Ishikawa (cell line): ENCODE data around the gene PRRC1.

Experiments
- CEBPB ChIP-seq: IDR thresholded peaks from 2 replicates; pipeline ENCODE4 v1.6.1; 2012
- CREB1 ChIP-seq: IDR thresholded peaks from 2 replicates; pipeline ENCODE4 v1.6.1; 2012; ENCODE audit warnings: low read depth
- EGR1 ChIP-seq: IDR thresholded peaks from 2 replicates; pipeline ENCODE4 v1.6.1; 2012
- EP300 ChIP-seq: IDR thresholded peaks from 2 replicates; pipeline ENCODE4 v1.6.1; 2012; ENCODE audit warnings: borderline replicate concordance
- FOXM1 ChIP-seq: IDR thresholded peaks from 2 replicates; pipeline ENCODE4 v1.6.1; 2012; ENCODE audit warnings: low read depth, borderline replicate concordance
- NFIC ChIP-seq: IDR thresholded peaks from 2 replicates; pipeline ENCODE4 v1.6.1; 2012
- RAD21 ChIP-seq: IDR thresholded peaks from 2 replicates; pipeline ENCODE4 v1.6.1; 2012; ENCODE audit warnings: low read depth
- TAF1 ChIP-seq: IDR thresholded peaks from 2 replicates; pipeline ENCODE4 v1.6.1; 2012; ENCODE audit warnings: low read depth, mild to moderate bottlenecking
- TCF12 ChIP-seq: IDR thresholded peaks from 2 replicates; pipeline ENCODE4 v1.6.1; 2012; ENCODE audit warnings: low read depth
- TEAD4 ChIP-seq: IDR thresholded peaks from 2 replicates; pipeline ENCODE4 v1.6.1; 2012
- YY1 ChIP-seq: IDR thresholded peaks from 2 replicates; pipeline ENCODE4 v1.6.1; 2012; ENCODE audit warnings: low read depth
- ZBTB7A ChIP-seq: IDR thresholded peaks from 2 replicates; pipeline ENCODE4 v1.6.1; 2012; ENCODE audit warnings: low read depth
- TF ChIP-seq, protein P1 (sequence below): IDR thresholded peaks from 2 replicates; pipeline ENCODE4 v1.6.1; 2012
- TF ChIP-seq, protein P2 (sequence below): IDR thresholded peaks from 2 replicates; pipeline ENCODE4 v1.6.1; 2012
- TF ChIP-seq, protein P3 (sequence below): IDR thresholded peaks from 2 replicates; pipeline ENCODE4 v1.6.1; 2012; ENCODE audit warnings: low read depth, mild to moderate bottlenecking

PRRC1 gene

DNA sequence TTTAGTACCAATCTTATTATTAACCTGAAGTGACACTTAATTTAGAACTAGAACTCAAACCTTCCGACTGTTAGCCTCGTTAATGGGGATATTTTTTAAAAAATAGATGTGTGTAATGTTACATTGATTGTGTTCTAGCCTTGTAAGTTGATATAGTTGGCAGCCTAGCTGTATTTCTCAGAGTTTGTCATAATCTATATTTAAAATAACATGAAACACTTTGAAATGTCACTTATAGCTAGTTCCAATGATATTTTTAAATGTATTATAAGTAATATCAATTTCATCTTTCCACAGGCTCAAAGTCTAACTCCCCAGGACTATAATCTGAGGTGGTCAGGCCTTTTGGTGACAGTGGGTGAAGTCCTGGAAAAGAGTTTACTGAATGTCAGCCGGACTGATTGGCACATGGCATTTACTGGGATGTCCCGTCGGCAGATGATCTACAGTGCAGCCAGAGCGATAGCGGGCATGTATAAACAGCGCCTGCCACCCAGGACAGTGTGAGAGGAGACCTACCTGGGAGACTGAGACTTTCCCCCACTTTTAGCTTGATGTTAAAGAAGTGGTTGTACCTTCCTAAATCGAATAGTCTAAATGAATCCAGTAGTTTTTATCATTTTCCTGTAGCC lies 34.1 kb downstream of the PRRC1 start:
- TF ChIP-seq TAF1, result no peak
- TF ChIP-seq NFIC, result no peak
- TF ChIP-seq YY1, result no peak
- TF ChIP-seq, protein P1, sequence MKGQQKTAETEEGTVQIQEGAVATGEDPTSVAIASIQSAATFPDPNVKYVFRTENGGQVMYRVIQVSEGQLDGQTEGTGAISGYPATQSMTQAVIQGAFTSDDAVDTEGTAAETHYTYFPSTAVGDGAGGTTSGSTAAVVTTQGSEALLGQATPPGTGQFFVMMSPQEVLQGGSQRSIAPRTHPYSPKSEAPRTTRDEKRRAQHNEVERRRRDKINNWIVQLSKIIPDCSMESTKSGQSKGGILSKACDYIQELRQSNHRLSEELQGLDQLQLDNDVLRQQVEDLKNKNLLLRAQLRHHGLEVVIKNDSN, result no peak

DNA sequence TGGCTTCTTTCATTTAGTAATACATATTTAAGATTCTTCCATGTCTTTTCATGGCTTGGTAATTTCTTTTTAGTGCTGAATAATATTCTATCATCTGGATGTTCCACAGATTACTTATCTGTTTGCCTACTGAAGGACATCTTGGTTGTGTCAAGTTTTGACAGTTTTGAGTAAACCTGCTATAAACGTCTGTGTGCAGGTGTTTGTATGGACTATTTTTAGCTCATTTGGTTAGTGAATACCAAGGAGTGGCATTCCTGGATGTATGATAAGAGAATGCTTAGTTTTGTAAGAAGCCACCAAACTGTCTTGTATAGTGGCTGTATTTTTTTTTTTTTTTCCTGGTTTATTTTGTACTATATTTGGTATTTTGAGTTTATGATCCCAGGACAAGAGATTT lies 38.4 kb downstream of the PRRC1 start:
- TF ChIP-seq TCF12, result no peak
- no peak for TF ChIP-seq CEBPB
- TF ChIP-seq NFIC, result no peak
- TF ChIP-seq YY1, result no peak
- TF ChIP-seq EP300, result no peak
- TF ChIP-seq, protein P2, sequence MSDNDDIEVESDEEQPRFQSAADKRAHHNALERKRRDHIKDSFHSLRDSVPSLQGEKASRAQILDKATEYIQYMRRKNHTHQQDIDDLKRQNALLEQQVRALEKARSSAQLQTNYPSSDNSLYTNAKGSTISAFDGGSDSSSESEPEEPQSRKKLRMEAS, result no peak
- TF ChIP-seq CREB1, result no peak

DNA sequence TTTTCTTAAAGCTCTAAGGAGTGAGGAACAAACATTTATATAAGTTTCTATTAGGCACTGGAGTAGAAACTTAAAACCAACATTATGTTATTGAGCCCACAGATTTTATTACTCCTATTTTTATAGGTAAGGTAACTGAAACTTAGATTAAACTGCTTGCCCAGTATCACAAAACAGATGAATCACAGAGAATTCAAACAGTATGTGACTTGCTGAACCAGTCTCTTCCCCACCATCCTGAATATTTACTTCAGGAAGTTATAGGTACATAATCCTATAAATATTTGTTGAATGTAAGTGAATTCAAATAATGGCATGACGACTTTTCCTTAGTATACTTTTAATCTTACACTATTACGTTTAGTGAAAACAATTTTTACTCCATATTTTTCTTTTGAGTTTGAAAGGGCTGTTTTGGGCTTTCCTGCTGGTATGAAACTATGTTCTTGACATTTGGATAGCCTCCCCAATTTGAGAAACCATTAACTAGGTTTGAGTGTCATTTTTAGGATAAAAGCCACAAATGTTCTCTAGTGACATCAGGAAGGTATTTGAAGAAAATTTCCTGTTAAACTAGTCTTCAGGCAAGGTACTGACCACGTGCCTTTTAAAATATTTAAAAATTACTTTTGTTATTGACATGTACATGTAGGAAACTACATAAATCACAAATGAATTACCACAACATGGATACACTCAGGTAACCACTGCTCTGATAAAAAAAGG lies 39.3 kb downstream of the PRRC1 start:
- TF ChIP-seq YY1, result no peak
- TF ChIP-seq TCF12, result no peak
- no peak for TF ChIP-seq CREB1
- no peak for TF ChIP-seq RAD21
- TF ChIP-seq ZBTB7A, result no peak
- TF ChIP-seq FOXM1, result no peak
- TF ChIP-seq, protein P1, result no peak
- TF ChIP-seq EP300, result no peak
- TF ChIP-seq, protein P2, result no peak
- TF ChIP-seq, protein P3, sequence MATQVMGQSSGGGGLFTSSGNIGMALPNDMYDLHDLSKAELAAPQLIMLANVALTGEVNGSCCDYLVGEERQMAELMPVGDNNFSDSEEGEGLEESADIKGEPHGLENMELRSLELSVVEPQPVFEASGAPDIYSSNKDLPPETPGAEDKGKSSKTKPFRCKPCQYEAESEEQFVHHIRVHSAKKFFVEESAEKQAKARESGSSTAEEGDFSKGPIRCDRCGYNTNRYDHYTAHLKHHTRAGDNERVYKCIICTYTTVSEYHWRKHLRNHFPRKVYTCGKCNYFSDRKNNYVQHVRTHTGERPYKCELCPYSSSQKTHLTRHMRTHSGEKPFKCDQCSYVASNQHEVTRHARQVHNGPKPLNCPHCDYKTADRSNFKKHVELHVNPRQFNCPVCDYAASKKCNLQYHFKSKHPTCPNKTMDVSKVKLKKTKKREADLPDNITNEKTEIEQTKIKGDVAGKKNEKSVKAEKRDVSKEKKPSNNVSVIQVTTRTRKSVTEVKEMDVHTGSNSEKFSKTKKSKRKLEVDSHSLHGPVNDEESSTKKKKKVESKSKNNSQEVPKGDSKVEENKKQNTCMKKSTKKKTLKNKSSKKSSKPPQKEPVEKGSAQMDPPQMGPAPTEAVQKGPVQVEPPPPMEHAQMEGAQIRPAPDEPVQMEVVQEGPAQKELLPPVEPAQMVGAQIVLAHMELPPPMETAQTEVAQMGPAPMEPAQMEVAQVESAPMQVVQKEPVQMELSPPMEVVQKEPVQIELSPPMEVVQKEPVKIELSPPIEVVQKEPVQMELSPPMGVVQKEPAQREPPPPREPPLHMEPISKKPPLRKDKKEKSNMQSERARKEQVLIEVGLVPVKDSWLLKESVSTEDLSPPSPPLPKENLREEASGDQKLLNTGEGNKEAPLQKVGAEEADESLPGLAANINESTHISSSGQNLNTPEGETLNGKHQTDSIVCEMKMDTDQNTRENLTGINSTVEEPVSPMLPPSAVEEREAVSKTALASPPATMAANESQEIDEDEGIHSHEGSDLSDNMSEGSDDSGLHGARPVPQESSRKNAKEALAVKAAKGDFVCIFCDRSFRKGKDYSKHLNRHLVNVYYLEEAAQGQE, result no peak
- TF ChIP-seq NFIC, result no peak
- no peak for TF ChIP-seq EGR1
- TF ChIP-seq CEBPB, result no peak
- TF ChIP-seq TAF1, result no peak
- no peak for TF ChIP-seq TEAD4

DNA sequence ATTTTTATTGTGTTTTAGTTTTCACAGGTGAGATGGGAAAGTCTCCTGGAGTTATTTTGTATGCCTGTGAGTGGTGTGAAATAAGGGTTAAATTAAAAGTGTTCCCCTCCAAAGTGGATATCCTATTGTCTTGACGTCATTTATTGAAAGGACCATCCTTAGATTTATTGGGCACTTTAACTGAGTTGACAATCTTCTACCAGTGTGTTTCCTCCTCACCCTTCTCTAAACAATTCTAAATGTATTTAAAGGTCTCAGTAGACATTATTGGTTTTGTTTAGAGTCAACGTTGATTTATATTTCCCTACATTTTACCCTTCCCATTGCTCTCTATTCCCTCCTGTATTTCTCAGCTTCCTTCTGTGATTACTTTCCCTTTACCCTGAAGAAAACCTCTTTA lies 40.8 kb downstream of the PRRC1 start:
- no peak for TF ChIP-seq NFIC
- no peak for TF ChIP-seq EP300
- no peak for TF ChIP-seq TCF12
- TF ChIP-seq FOXM1, result no peak
- TF ChIP-seq, protein P1, result no peak
- TF ChIP-seq, protein P2, result no peak
- no peak for TF ChIP-seq EGR1

DNA sequence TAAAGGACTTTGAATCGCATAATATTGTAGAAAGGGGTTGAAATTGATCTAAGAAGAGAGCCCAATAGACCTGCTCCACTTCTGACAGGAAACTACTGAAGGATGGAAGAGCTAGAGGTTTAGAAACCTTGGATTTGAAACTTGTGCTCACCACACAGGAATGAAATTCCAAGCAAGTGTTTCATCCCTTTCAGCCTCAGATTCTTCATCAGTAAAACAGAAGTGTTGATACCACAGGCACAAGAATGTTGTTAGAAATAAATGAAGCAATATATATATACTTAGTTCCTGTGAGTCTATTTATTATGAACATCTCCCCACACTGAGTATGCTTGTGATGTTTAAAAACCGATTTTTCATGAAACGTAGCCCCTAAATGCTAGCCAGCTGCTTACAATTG lies 43.8 kb downstream of the PRRC1 start:
- TF ChIP-seq CEBPB (no peak), YY1 (no peak), EP300 (no peak), TAF1 (no peak), TEAD4 (no peak)
- TF ChIP-seq, protein P1, result no peak
- TF ChIP-seq, protein P3, result no peak
